ENCODE results near the gene ADAMTS15.

Gene ADAMTS15

DNA sequence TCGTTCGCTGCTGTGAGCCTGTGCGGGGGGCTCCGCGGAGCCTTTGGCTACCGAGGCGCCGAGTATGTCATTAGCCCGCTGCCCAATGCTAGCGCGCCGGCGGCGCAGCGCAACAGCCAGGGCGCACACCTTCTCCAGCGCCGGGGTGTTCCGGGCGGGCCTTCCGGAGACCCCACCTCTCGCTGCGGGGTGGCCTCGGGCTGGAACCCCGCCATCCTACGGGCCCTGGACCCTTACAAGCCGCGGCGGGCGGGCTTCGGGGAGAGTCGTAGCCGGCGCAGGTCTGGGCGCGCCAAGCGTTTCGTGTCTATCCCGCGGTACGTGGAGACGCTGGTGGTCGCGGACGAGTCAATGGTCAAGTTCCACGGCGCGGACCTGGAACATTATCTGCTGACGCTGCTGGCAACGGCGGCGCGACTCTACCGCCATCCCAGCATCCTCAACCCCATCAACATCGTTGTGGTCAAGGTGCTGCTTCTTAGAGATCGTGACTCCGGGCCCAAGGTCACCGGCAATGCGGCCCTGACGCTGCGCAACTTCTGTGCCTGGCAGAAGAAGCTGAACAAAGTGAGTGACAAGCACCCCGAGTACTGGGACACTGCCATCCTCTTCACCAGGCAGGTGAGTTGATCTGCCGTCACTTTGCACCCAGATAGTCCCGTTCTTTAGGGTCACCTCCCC lies 1.0 kb downstream of the ADAMTS15 start:
- H3K36me3 ChIP-seq, result no peaks in the 10 kb centered on the region
- TF ChIP-seq, protein P1, sequence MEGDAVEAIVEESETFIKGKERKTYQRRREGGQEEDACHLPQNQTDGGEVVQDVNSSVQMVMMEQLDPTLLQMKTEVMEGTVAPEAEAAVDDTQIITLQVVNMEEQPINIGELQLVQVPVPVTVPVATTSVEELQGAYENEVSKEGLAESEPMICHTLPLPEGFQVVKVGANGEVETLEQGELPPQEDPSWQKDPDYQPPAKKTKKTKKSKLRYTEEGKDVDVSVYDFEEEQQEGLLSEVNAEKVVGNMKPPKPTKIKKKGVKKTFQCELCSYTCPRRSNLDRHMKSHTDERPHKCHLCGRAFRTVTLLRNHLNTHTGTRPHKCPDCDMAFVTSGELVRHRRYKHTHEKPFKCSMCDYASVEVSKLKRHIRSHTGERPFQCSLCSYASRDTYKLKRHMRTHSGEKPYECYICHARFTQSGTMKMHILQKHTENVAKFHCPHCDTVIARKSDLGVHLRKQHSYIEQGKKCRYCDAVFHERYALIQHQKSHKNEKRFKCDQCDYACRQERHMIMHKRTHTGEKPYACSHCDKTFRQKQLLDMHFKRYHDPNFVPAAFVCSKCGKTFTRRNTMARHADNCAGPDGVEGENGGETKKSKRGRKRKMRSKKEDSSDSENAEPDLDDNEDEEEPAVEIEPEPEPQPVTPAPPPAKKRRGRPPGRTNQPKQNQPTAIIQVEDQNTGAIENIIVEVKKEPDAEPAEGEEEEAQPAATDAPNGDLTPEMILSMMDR (IDR thresholded peaks at IDR 0.05), result no peak
- no peak overlapping the region for H3K4me3 ChIP-seq (ENCODE audit: low read depth in 1 of 2, low read length in 1 of 2)
- peaks cover 0 to 7% of the 10 kb centered on the region in 2 experiments for H3K4me1 ChIP-seq (ENCODE audit: control insufficient read depth in 1 of 2, insufficient read depth in 1 of 2, low read depth in 1 of 2, low read length in 1 of 2)
- H3K9me3 ChIP-seq, result no peaks in the 10 kb centered on the region
- no peak overlapping the region for H3K27ac ChIP-seq
- H3K27me3 ChIP-seq, result peaks cover 98% of the 10 kb centered on the region

DNA sequence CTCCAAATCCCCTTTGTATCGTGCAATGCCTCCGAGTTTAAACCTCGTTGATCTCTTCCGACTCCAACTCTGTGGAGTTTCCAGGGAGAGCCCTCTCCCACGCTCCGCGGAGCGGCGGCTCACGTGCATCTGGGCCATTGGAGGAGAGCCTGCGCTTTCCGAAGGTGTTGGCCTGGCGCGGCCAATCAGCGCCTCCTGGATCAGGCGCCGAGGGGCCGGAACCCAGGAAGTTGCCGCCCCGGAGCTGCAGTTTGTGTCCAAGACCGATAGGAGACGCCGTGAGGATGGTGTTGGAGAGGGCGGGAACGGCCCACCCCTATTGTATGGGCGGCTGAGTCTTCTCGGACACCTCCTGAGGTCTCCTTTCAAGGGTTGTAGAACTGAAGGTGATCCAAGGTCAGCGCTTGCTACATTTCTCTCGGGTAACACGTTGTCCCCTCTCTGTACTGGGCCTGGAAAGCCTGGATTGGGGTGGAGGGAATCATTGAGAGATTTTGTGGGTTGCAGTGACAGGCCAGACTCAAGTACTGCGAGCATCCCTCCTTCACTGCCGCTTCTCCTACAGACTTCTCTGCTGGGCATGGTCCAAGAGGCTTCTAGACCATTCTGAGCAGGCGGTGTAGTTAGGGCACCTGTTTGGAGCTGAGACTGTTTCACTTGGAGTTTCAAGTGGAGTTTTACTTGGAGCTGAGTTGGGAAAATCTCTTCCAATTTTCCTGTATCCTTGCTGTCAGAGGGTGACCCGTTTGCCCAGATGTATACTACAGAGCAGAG lies 1.7 kb downstream of the ADAMTS15 start:
- Histone ChIP-seq H3K4me1 (ENCODE audit: control insufficient read depth in 1 of 2, insufficient read depth in 1 of 2, low read depth in 1 of 2, low read length in 1 of 2) (peaks cover 0 to 7% of the 10 kb centered on the region in 2 experiments), H3K4me3 (ENCODE audit: low read depth in 1 of 2, low read length in 1 of 2) (no peak overlapping the region), H3K9me3 (no peaks in the 10 kb centered on the region), H3K27me3 (peaks cover 90% of the 10 kb centered on the region), H3K27ac (no peak overlapping the region), H3K36me3 (no peaks in the 10 kb centered on the region)
- TF ChIP-seq, protein P1 (IDR thresholded peaks at IDR 0.05), result no peak

DNA sequence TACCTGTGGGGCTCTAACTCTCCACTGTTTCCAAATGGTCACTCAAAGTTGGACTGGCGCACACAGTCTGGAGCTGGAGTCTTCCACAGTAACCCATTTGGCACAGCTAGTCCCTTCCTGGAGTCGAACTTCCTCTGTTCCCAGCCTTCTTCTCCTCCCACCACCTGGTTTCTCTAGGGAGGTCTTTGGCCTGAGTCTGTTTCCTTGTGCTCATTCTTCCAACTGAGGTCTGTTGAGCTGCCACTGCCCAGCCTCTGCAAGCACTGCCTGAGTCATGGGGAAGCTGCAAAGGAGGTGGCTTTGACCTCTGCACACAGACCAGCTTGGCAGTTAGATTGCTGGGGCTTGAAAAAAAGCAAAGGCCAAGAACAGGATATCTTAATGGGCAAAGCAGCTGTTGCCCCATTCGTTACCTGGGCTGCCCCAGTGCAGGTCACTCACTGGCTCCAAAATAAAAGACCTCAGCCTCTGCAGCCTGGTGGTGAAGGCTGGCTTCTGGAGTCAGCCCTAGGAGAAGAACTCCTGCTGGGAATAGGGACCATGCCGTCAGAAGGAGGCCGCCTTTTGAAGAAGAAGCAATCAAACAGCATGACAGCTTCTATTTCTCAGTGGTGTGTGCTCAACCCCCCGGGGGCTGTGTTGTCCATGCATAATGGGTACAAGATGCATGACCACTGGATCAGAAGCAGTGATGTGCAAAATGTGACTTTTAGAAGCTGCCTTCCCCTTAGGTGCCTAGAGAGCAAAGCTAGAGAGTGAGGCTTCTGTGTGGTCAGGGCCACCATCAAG lies 3.0 kb downstream of the ADAMTS15 start:
- peaks cover 0 to 7% of the 10 kb centered on the region in 2 experiments for H3K4me1 ChIP-seq (ENCODE audit: control insufficient read depth in 1 of 2, insufficient read depth in 1 of 2, low read depth in 1 of 2, low read length in 1 of 2)
- H3K36me3 ChIP-seq, result no peaks in the 10 kb centered on the region
- H3K27me3 ChIP-seq, result peaks cover 85% of the 10 kb centered on the region
- no peak overlapping the region for H3K4me3 ChIP-seq (ENCODE audit: low read depth in 1 of 2, low read length in 1 of 2)
- TF ChIP-seq, protein P1 (IDR thresholded peaks at IDR 0.05), result no peak
- no peaks in the 10 kb centered on the region for H3K9me3 ChIP-seq
- no peak overlapping the region for H3K27ac ChIP-seq

DNA sequence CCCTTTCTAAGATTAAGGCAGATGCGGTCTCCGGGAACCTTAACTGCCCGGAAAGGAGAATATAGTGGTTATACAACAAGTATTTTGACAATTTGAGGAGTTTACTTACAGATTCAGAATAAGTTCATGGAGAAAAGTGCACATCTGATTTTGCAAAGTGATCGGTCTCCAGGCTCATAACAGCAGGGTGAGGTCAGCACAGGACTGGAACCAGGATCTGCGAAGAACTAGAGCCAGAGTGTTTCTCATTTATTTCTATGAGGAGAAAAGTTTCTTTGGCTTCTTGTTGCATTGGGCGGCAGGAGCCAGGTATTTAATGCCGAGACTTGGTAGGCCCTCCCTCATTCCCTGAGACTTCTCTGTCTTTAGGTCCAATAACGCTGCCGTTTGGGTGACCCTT lies 3.7 kb downstream of the ADAMTS15 start:
- H3K27me3 ChIP-seq, result peaks cover 78% of the 10 kb centered on the region
- no peaks in the 10 kb centered on the region for H3K9me3 ChIP-seq
- no peak overlapping the region for H3K27ac ChIP-seq
- H3K36me3 ChIP-seq, result no peaks in the 10 kb centered on the region
- H3K4me1 ChIP-seq (ENCODE audit: control insufficient read depth in 1 of 2, insufficient read depth in 1 of 2, low read depth in 1 of 2, low read length in 1 of 2), result peaks cover 0 to 7% of the 10 kb centered on the region in 2 experiments
- TF ChIP-seq, protein P1 (IDR thresholded peaks at IDR 0.05), result no peak
- H3K4me3 ChIP-seq (ENCODE audit: low read depth in 1 of 2, low read length in 1 of 2), result no peak overlapping the region

DNA sequence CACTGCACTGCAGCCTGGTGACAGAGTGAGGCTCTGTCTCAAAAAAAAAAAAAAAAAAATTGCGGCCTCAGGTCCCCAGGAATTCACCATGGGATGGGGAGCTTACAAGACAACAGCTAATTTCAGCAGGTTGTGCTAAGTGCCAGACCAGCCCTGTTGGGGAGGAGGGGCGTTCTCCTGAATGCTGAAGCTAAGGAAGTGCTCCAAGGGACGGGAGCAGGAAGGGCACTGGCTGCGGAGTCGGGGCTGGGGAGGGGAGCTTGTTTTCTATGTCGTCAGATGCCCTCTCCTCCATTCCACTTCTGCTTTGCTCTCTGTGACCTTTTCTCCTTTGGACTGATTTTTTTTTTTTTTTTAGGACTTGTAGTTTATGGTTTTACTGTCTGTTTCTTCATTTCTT lies 4.5 kb downstream of the ADAMTS15 start:
- H3K4me1 ChIP-seq (ENCODE audit: control insufficient read depth in 1 of 2, insufficient read depth in 1 of 2, low read depth in 1 of 2, low read length in 1 of 2), result peaks cover 0 to 7% of the 10 kb centered on the region in 2 experiments
- peaks cover 74% of the 10 kb centered on the region for H3K27me3 ChIP-seq
- TF ChIP-seq, protein P1 (IDR thresholded peaks at IDR 0.05), result no peak
- no peaks in the 10 kb centered on the region for H3K9me3 ChIP-seq
- H3K27ac ChIP-seq, result no peak overlapping the region
- H3K36me3 ChIP-seq, result no peaks in the 10 kb centered on the region
- no peak overlapping the region for H3K4me3 ChIP-seq (ENCODE audit: low read depth in 1 of 2, low read length in 1 of 2)

All from neutrophil (primary cell).